HTERT RPE-1 (cell line): ENCODE data around the gene C22orf23.

Experiments used
- in situ Hi-C: fragments of 300-500 bp; cut with MboI; formaldehyde crosslinking; loops from 4 replicates; pipeline ENCODE4 v1.14.3; 2020; ENCODE audit warnings: low sequenced_read_pairs

Gene C22orf23

GRCh38 chr22:37926771-37927636 lies 26.4 kb downstream of the C22orf23 start:
- in situ Hi-C loops: no loop called here

GRCh38 chr22:37926358-37926757 lies 27.0 kb downstream of the C22orf23 start:
- in situ Hi-C loops: no loop called here

DNA sequence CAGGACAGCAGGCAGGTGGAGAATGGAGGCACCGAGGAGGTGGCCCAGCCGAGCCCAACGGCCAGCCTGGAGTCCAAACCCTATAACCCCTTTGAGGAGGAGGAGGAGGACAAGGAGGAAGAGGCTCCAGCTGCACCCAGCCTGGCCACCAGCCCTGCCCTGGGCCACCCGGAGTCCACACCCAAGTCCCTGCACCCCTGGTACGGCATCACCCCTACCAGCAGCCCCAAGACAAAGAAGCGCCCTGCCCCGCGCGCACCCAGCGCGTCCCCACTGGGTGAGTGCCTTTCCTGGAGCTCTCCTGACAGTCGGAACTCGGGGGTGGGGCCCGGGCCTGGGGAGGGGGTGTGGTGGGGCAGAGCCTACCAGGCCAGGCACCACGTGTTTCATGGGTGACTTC lies 27.6 kb downstream of the C22orf23 start:
- in situ Hi-C loops: no loop called here

DNA sequence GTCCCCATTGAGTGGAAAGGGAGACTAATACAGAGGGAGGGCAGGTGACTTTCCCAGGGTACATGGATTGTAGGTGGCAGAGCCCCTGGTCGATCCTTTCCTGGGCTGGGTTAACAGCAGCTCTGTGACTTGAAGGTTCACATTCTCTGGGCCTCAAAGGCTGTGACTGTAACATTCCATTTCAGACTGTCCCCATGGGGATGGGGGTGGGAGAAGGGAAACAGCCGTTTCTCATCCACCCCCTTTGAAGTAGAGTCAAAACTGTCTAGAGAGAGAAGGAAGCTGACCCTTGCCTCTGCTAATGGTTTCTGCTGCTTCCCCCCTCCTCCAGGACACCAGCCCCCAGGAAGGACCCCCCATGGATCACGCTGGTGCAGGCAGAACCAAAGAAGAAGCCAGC lies 28.1 kb downstream of the C22orf23 start:
- in situ Hi-C loops: no loop called here

GRCh38 chr22:37924386-37925065 lies 28.9 kb downstream of the C22orf23 start:
- in situ Hi-C loops: no loop called here

DNA sequence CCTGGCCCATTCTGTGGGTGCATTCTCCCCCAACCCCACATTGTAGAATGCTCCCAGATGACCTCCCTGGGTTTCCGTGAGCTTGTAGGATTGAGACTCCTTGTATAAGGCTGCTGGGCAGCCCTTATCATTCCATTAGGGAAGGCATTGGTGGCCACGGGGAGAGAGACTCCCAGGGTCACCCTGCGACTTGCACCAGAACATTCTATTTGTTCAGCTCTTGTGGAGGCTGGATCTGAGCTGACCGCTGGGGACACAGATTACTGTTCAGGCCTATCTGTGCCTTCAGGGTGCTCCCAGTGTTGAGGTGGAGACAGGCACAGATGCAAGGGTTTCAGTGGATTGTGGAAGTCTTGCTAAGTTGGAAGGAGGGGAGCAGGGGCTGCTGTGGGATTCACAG lies 29.5 kb downstream of the C22orf23 start:
- in situ Hi-C loops: no loop called here

DNA sequence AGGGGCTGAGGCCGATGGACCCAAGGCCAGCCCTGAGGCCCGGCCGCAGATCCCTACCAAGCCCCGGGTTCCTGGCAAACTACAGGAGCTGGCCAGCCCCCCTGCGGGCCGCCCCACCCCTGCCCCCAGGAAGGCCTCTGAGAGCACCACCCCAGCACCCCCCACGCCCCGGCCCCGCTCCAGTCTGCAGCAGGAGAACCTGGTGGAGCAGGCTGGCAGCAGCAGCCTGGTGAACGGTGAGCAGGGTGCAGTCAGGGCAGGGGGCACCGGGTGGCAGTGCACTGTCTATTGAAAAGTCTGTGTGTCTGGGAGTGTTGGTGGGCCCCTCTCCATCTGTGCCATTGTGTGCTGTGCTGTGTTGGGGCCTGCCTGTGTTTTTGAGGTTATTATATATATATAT lies 31.2 kb downstream of the C22orf23 start:
- in situ Hi-C loops: no loop called here

GRCh38 chr22:37920126-37920525 lies 33.3 kb downstream of the C22orf23 start:
- in situ Hi-C loops: no loop called here

DNA sequence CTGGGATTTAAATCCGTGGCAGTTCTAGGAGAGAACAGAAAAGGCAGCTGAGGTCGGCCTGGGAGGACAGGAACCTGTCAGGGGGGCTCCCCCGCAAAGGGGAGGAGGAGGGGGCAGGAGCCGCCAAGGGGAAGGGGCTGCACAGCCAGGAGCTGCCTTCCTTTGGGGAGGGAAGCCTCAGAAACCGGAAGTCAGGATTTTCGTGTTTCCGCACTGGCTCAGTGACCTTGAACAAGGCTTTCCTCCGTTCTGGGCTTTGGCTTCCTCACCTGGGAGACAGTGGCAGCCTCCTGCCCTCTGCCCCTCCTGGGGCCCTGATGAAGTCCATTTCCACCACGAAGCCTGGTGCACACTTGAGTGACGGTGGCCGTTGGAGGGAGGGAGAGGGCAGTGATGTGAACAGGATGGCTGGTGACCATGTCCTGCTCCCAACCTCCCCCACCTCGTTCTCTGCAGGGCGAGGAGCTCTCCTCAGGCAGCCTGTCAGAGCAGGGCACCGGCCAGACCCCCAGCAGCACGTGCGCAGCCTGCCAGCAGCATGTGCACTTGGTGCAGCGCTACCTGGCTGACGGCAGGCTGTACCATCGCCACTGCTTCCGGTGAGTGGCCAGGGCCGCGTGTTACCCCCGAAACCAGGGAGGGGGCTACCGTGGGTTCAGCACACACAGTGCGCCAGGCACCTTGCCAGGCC lies 34.7 kb downstream of the C22orf23 start:
- in situ Hi-C loops: no loop called here

GRCh38 chr22:37917874-37918548 lies 35.4 kb downstream of the C22orf23 start:
- in situ Hi-C loops: no loop called here

DNA sequence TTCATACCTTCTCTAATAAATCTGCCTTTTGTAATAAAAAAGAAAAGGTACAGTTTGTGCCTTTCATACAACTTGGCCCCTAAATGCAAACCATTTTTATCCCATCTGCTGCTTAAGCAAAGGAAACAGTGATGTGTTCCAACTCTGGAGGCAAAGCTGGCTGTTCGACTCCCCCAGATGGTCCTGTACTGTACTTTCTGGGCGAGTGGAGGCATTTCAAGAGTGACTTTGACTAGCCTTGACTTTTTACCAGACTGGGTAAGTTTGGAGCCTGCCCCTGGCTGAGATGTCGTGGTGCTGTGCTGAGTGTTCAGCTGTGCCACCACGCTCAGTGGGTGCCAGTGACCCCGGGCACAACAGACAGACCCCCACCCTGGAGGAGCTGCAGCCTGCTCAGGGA lies 37.1 kb downstream of the C22orf23 start:
- in situ Hi-C loops: no loop called here

DNA sequence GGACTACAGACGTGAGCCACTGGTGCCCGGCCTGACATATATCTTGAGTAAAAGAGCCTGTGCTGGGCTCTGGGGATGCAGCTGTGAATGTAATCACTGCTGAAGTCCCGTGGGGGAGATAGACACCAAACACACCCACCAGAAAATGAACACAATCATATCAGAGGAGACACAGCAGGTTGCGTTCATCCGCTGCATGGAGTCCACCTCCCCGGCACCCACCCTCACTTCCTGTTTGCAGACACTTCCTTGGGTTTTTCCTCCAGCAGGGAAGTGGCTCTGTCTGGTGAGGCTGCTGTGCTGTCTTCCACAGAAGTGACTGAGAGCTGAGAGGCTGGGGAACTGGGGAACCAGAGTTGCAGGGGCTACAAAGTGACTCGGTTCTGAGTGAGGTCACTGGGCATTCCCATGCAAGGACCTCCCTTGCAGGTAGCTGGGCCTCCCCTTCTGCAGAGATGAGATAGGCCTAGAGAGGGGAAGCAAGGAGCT lies 40.1 kb downstream of the C22orf23 start:
- in situ Hi-C loops: no loop called here

DNA sequence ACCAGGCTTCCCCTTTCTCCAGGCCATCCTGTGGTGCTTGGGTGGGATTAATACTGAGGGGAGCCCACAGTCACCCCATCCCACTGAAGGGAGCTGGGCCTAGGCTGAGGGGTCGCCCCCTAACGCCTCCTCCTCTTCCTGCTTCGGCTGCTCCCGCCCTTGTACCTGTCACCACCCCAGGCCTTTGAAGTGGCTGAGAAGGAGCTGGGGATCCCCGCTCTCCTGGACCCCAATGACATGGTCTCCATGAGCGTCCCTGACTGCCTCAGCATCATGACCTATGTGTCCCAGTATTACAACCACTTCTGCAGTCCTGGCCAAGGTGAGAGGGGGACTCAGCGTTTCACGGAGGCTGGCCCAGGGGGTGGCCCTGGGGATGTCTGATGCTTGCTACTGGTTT lies 41.2 kb downstream of the C22orf23 start:
- in situ Hi-C loops: no loop called here

GRCh38 chr22:37911697-37912096 lies 41.7 kb downstream of the C22orf23 start:
- in situ Hi-C loops: no loop called here

DNA sequence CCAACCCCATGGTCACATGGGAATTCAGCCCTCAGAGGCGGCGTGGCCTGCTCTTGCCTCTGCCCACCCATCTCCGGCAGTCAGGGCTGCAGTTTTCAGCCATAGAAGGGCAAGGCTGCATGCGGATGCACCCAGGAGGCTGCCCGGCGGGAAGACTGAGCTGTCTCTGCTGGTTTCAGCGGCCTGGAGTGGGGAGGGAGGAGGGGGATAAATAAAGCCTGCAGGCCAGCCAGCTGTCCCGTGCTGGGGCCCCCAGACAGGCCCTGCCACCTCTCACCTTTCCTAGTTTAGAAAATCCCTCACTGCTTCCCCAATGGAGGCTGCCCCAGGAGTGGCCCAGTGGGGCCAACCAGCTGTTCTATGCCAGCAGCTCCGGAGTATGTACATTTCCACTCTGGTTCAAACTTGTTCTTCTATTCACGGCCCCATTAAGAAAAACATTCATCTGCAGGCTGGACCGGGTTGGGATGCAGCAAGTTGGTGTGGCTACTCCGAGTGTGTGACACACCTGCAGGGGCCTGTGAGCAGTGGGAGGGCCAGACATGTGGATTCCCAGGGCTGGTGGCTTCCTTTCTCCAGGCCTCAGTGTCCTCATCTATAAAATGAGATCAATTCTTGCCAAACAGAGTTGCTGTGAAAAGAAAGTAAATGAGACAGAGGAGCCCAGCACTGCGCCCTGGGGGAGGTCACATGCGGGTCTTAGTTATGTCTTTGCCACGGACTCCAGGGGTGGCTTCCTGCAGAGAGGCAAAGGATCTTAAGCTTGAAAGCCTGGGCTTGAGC lies 42.3 kb downstream of the C22orf23 start:
- in situ Hi-C loops: no loop called here

- in situ Hi-C loops: no loop called here
Measured at GRCh38 chr22:37909766-37910165, 43.6 kb downstream of the C22orf23 start.

GRCh38 chr22:37907036-37907954 lies 46.1 kb downstream of the C22orf23 start:
- in situ Hi-C loops: no loop called here

DNA sequence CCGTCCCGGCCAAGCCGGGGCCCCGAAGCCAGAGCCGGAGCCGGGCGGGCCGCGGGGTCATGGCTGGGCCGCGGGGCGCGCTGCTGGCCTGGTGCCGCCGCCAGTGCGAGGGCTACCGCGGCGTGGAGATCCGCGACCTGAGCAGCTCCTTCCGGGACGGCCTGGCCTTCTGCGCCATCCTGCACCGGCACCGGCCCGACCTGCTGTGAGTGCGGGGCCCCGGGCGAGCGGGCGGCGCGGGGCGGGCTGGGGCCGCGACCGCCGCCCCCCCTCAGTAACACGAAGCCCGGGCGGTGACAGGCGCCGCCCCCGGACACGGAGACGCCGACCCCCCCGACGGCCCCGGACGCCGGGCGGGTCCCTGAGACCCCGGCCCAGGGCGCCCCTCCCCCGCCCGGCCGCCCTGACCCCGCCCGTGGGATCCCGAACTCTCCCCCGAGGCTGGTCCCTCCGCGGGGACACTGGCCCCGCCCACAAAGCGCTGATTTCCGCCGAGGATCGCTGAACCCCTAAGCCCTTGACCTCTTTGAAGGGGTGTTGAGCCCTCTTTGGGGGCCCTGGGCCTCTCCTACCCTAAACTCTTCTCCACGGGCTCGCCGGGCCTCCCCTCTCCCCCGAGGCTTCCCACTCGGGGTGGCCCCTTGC lies 46.9 kb downstream of the C22orf23 start:
- in situ Hi-C loops: no loop called here
